ENCODE data around the gene SEC22A. TPM values are rescaled to one million over a fixed set of nuclear protein-coding genes. Genes with fewer than 3 reads are reported as not detected.

Gene SEC22A
- total and polyA plus RNA-seq, 2 donors (not counting 1 experiment from before 2014, with no cell fraction given): 15.6 to 19.3 TPM

GRCh38 chr3:123168122-123168521, 33.6 kb upstream of the SEC22A start:
- Mint-ChIP-seq H3K4me3 (no peak overlapping the region), H3K27ac (no peak overlapping the region), H3K4me1 (no peaks in the 10 kb centered on the region), H3K27me3 (no peaks in the 10 kb centered on the region), H3K9me3 (ENCODE audit: insufficient read depth) (peaks cover 3% of the 10 kb centered on the region)
- Histone ChIP-seq H3K27ac (ENCODE audit: low read length in 2 of 2) (no peak overlapping the region), H3K9me3 (ENCODE audit: control extremely low read depth in 1 of 3, control insufficient read depth in 2 of 3, insufficient read depth in 1 of 3, low read length in 2 of 3) (peaks cover 0 to 3% (median 0%) of the 10 kb centered on the region in 3 donors), H3K79me2 (ENCODE audit: control insufficient read depth, insufficient read depth, low read length) (no peaks in the 10 kb centered on the region), H3K4me3 (ENCODE audit: control extremely low read depth in 1 of 5, extremely low read depth in 1 of 5, insufficient read depth in 1 of 5, low read depth in 2 of 5, low read length in 4 of 5) (no peak overlapping the region), H3K36me3 (replicated peaks in 1 of 2; ENCODE audit: control extremely low read depth in 1 of 2, control insufficient read depth in 1 of 2, extremely low read depth in 1 of 2, insufficient read depth in 2 of 2, low read length in 1 of 2) (peaks cover 0 to 3% of the 10 kb centered on the region in 2 experiments), H3K9ac (ENCODE audit: low read length) (no peak overlapping the region), H3K4me1 (ENCODE audit: control insufficient read depth in 2 of 2, insufficient read depth in 2 of 2, low read length in 2 of 2) (no peaks in the 10 kb centered on the region), H4K20me1 (ENCODE audit: control insufficient read depth, insufficient read depth, low read length, poor library complexity, severe bottlenecking) (no peaks in the 10 kb centered on the region), H3K27me3 (replicated peaks in 1 of 4; ENCODE audit: control extremely low read depth in 1 of 4, control insufficient read depth in 3 of 4, insufficient read depth in 4 of 4, low read length in 3 of 4) (no peaks in the 10 kb centered on the region), H2AFZ (ENCODE audit: insufficient read depth, low read depth, low read length, poor library complexity, severe bottlenecking) (no peak overlapping the region), H3K4me2 (replicated peaks; ENCODE audit: low read depth, low read length, poor library complexity, severe bottlenecking) (no peak overlapping the region)
- DNase-seq (no peak), ATAC-seq (ENCODE audit: low read depth) (no peak)
- POLR2A ChIA-PET: no interaction called here
- intact Hi-C loops (cut with micrococcal nuclease): no loop called here
- CTCF ChIA-PET: no interaction called here
- TF ChIP-seq CTCF (IDR thresholded peaks at IDR 0.05) (no peak), EZH2 (IDR thresholded peaks at IDR 0.05; ENCODE audit: borderline replicate concordance, insufficient read depth, low read depth, low read length, poor library complexity, severe bottlenecking) (no peak)

DNA sequence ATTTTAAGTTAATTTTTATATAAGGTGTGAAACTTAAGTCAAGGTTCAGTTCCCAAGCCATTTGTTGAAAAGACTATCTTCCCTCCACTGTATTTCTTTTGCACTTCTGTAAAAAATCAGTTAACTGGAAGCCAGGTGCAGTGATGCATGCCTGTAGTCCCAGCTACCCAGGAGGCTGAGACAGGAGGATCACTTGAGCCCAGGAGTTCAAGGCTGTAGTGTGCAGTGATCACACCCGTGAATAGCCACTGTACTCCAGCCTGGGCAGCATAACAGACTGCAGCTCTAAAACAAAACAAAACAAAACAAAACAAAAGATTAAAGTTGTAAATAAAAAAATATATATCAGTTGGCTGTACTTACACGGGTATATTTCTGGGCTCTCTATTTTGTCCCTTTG, 33.1 kb upstream of the SEC22A start:
- no peak for ATAC-seq (ENCODE audit: low read depth)
- peaks cover 3% of the 10 kb centered on the region for H3K9me3 Mint-ChIP-seq (ENCODE audit: insufficient read depth)
- H2AFZ ChIP-seq (ENCODE audit: insufficient read depth, low read depth, low read length, poor library complexity, severe bottlenecking): no peak overlapping the region
- CTCF ChIA-PET: no interaction called here
- no peak overlapping the region for H3K4me3 Mint-ChIP-seq
- H3K27me3 Mint-ChIP-seq: no peaks in the 10 kb centered on the region
- H3K4me2 ChIP-seq (replicated peaks; ENCODE audit: low read depth, low read length, poor library complexity, severe bottlenecking): no peak overlapping the region
- no CpG with 5 or more reads among the region's 2 CpGs for WGBS (ENCODE audit: insufficient coverage)
- H3K27ac Mint-ChIP-seq: no peak overlapping the region
- H3K4me1 Mint-ChIP-seq: no peaks in the 10 kb centered on the region
- intact Hi-C loops (cut with micrococcal nuclease): no loop called here
- no peaks in the 10 kb centered on the region for H4K20me1 ChIP-seq (ENCODE audit: control insufficient read depth, insufficient read depth, low read length, poor library complexity, severe bottlenecking)
- H3K9me3 ChIP-seq (ENCODE audit: control extremely low read depth in 1 of 3, control insufficient read depth in 2 of 3, insufficient read depth in 1 of 3, low read length in 2 of 3): peaks cover 0 to 3% (median 0%) of the 10 kb centered on the region in 3 donors
- no peaks in the 10 kb centered on the region for H3K27me3 ChIP-seq (replicated peaks in 1 of 4; ENCODE audit: control extremely low read depth in 1 of 4, control insufficient read depth in 3 of 4, insufficient read depth in 4 of 4, low read length in 3 of 4)
- TF ChIP-seq EZH2 (IDR thresholded peaks at IDR 0.05; ENCODE audit: borderline replicate concordance, insufficient read depth, low read depth, low read length, poor library complexity, severe bottlenecking) (no peak), CTCF (IDR thresholded peaks at IDR 0.05) (no peak)
- no peaks in the 10 kb centered on the region for H3K79me2 ChIP-seq (ENCODE audit: control insufficient read depth, insufficient read depth, low read length)
- no peaks in the 10 kb centered on the region for H3K4me1 ChIP-seq (ENCODE audit: control insufficient read depth in 2 of 2, insufficient read depth in 2 of 2, low read length in 2 of 2)
- no peak overlapping the region for H3K9ac ChIP-seq (ENCODE audit: low read length)
- POLR2A ChIA-PET: no interaction called here
- H3K27ac ChIP-seq (ENCODE audit: low read length in 2 of 2): no peak overlapping the region
- no peak overlapping the region for H3K4me3 ChIP-seq (ENCODE audit: control extremely low read depth in 1 of 5, extremely low read depth in 1 of 5, insufficient read depth in 1 of 5, low read depth in 2 of 5, low read length in 4 of 5)
- peaks cover 0 to 1% of the 10 kb centered on the region in 2 experiments for H3K36me3 ChIP-seq (replicated peaks in 1 of 2; ENCODE audit: control extremely low read depth in 1 of 2, control insufficient read depth in 1 of 2, extremely low read depth in 1 of 2, insufficient read depth in 2 of 2, low read length in 1 of 2)
- DNase-seq: no peak

All from B cell (primary cell).